GM12878 (cell line): ENCODE measurements around the gene FNTB. TPM values are rescaled to one million over a fixed set of nuclear protein-coding genes. Genes with fewer than 3 reads are reported as not detected.

Experiments
- ATAC-seq: fragments of 200-7000 bp; cut with Tn5 transposase; 3 replicates; pipeline ENCODE4 v1.9.1; 2020; ENCODE audit warnings: mild to moderate bottlenecking, moderate library complexity
- BruUV-seq: library from RNA; stranded (reverse); fragments of 400-500 nt; replicated peaks from 2 replicates; lab custom pipeline; 2021; lab: Mats Ljungman, UMichigan
- CTCF ChIA-PET: fragments of 300-600 bp; sonication (Branson Sonifier 250); formaldehyde crosslinking; extraction: SDS; loops from one replicate; lab custom pipeline; 2021; ENCODE audit warnings: inconsistent platforms; lab: Yijun Ruan, JAX
- POLR2A ChIA-PET: fragments of 350-600 bp; formaldehyde crosslinking; extraction: SDS; loops from one replicate; lab custom pipeline; 2021; ENCODE audit warnings: inconsistent platforms; lab: Charles Lee
- RAD21 ChIA-PET: fragments of 300-600 bp; sonication (Branson Sonifier 250); formaldehyde crosslinking; loops from one replicate; lab custom pipeline; 2023; ENCODE audit warnings: antibody characterized with exemption; ENCODE audit not compliant: unreplicated experiment; lab: Charles Lee
- SMC1A ChIA-PET: fragments of 300-600 bp; sonication (Branson Sonifier 250); formaldehyde crosslinking; loops from one replicate; lab custom pipeline; 2023; ENCODE audit not compliant: unreplicated experiment, uncharacterized antibody; lab: Charles Lee
- DNase-seq: peaks from one replicate; pipeline ENCODE4 v3.0.0-alpha.2; 2011; ENCODE audit warnings: low read depth, low spot score
- FAIRE-seq: peaks from 3 replicates; lab custom pipeline; 2011; peaks lifted over from hg19 to GRCh38; lab: Jason Lieb, UNC
- H2AFZ ChIP-seq: 2 replicates; pipeline ENCODE4 v1.6.0; 2011; ENCODE audit warnings: low read depth, low read length, control low read depth; ENCODE audit not compliant: control insufficient read depth
- H3K27ac ChIP-seq: 2 replicates; pipeline ENCODE4 v1.5.1; 2011; ENCODE audit warnings: control low read depth; ENCODE audit not compliant: control insufficient read depth, insufficient read depth
- H3K27me3 ChIP-seq, 2 experiments: replicated peaks in 1 of 2; 2 replicates each; pipeline versions ENCODE4 v1.6.0 to v1.6.1; 2011; ENCODE audit warnings: low read length in 1 of 2; ENCODE audit not compliant: control insufficient read depth in 2 of 2, insufficient read depth in 2 of 2
- H3K36me3 ChIP-seq, 2 experiments: 2 replicates each; pipeline ENCODE4 v1.5.1; 2011; ENCODE audit warnings: low read length in 1 of 2; ENCODE audit not compliant: control insufficient read depth in 2 of 2, insufficient read depth in 2 of 2
- H3K4me1 ChIP-seq: 2 replicates; pipeline ENCODE4 v1.6.1; 2011; ENCODE audit warnings: mild to moderate bottlenecking, low read length, moderate library complexity, mixed read lengths; ENCODE audit not compliant: control insufficient read depth, insufficient read depth
- H3K4me2 ChIP-seq: 2 replicates; pipeline ENCODE4 v1.6.0; 2011; ENCODE audit warnings: control low read depth; ENCODE audit not compliant: control insufficient read depth, insufficient read depth
- H3K4me3 ChIP-seq: fragments of 200-600 bp; sonication (generic); 2 replicates; pipeline ENCODE4 v1.5.1; 2016
- H3K79me2 ChIP-seq: 2 replicates; pipeline ENCODE4 v1.6.0; 2011; ENCODE audit warnings: low read length; ENCODE audit not compliant: control insufficient read depth, insufficient read depth
- H3K9ac ChIP-seq: 2 replicates; pipeline ENCODE4 v1.8.0; 2011; ENCODE audit warnings: low read length, control low read depth, mixed read lengths; ENCODE audit not compliant: control insufficient read depth, insufficient read depth
- H3K9me3 ChIP-seq: replicated peaks from 3 replicates; pipeline ENCODE4 v1.5.1; 2011; ENCODE audit warnings: mild to moderate bottlenecking, low read length; ENCODE audit not compliant: control insufficient read depth, insufficient read depth
- H4K20me1 ChIP-seq: 2 replicates; pipeline ENCODE4 v1.6.0; 2011; ENCODE audit not compliant: control insufficient read depth, insufficient read depth
- MTA3 ChIP-seq: IDR thresholded peaks from 2 replicates; pipeline ENCODE4 v1.6.1; 2012; ENCODE audit warnings: low read length, inconsistent platforms, borderline replicate concordance
- NR2C1 ChIP-seq: fragments of 450-650 bp; IDR thresholded peaks from 2 replicates; pipeline ENCODE4 v1.6.1; 2017; ENCODE audit warnings: antibody characterized with exemption, mild to moderate bottlenecking, moderate library complexity
- WGBS: methylation state at CpG from one replicate; pipeline ENCODE4 v1.1.6; 2016; ENCODE audit warnings: low lambda C conversion rate; ENCODE audit not compliant: insufficient replicate concordance, insufficient coverage; ENCODE audit errors: missing lambda C conversion rate; 5-methylcytosine and 5-hydroxymethylcytosine counted together
- in situ Hi-C: fragments of 300-500 bp; cut with MboI; formaldehyde crosslinking; loops from 9 replicates; pipeline ENCODE4 v1.14.3; 2018; ENCODE audit warnings: mixed read lengths
- intact Hi-C: fragments of 100-400 bp; cut with micrococcal nuclease; formaldehyde crosslinking; loops from one replicate; pipeline ENCODE4 v1.14.2; 2022; ENCODE audit not compliant: unreplicated experiment
- polyA plus RNA-seq, 11 experiments: library from polyadenylated mRNA; depleted of rRNA in 4 of 11; unstranded in 6 of 11; stranded (reverse) in 5 of 11; fragments of >200 nt; fragmentation: Nextera tagmentation in 4 of 11; fragmentation: Illumina TruSeq in 1 of 11; extraction: Ambion mirVana in 4 of 11; extraction: Trizol in 1 of 11; gene quantifications; 1 replicate in 1 of 11; 2 replicates in 10 of 11; pipeline versions ENCODE4 v1.2.1 to v1.2.3, GENCODE V29; 2011 to 2016; ENCODE audit warnings: inconsistent platforms in 2 of 11, missing spikeins in 2 of 11, low read depth in 1 of 11
- total RNA-seq, 4 experiments: library from RNA; depleted of rRNA in 3 of 4; stranded (reverse); fragments of >200 nt in 3 of 4; fragmentation: Illumina TruSeq in 1 of 4; extraction: Trizol in 1 of 4; gene quantifications; 2 replicates each; pipeline versions ENCODE4 v1.2.1 to v1.2.3, GENCODE V29; 2013 to 2021
- TF ChIP-seq, protein P1 (sequence below): IDR thresholded peaks from 2 replicates; pipeline ENCODE4 v1.6.1; 2012; ENCODE audit warnings: mild to moderate bottlenecking, low read depth, low read length
- TF ChIP-seq, protein P2 (sequence below): IDR thresholded peaks from 2 replicates; pipeline ENCODE4 v1.6.1; 2011; ENCODE audit warnings: borderline replicate concordance, low read depth, mild to moderate bottlenecking, moderate library complexity, low read length; ENCODE audit not compliant: insufficient read depth, poor library complexity, severe bottlenecking

Gene FNTB
- total and polyA plus RNA-seq, 10 of the 15 experiments (the other 5 are each of a cell fraction or from before 2014, with no cell fraction given) = 10.4 to 25.1 (median 16.7) TPM

DNA sequence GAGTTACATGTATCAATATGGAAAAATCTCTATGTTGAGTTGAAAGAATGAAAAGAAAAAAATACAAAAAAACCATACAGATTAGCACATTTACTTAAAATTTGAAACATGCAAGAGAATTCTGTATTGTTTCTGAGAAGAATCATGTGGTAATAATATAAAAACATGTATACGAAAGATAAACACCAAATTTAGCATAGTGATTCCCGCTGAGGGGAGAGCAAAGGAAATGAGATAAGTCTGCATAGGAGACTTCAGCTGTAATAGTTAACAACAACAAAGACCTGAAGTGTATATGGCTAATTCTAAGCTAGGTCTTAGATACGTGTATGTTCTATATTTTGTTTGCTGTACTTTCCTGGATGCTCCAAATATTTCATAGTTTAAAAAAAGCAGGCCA, 46.5 kb downstream of the FNTB start:
- H2AFZ ChIP-seq = no peak overlapping the region
- TF ChIP-seq NR2C1 (no peak), MTA3 (no peak)
- TF ChIP-seq, protein P1, sequence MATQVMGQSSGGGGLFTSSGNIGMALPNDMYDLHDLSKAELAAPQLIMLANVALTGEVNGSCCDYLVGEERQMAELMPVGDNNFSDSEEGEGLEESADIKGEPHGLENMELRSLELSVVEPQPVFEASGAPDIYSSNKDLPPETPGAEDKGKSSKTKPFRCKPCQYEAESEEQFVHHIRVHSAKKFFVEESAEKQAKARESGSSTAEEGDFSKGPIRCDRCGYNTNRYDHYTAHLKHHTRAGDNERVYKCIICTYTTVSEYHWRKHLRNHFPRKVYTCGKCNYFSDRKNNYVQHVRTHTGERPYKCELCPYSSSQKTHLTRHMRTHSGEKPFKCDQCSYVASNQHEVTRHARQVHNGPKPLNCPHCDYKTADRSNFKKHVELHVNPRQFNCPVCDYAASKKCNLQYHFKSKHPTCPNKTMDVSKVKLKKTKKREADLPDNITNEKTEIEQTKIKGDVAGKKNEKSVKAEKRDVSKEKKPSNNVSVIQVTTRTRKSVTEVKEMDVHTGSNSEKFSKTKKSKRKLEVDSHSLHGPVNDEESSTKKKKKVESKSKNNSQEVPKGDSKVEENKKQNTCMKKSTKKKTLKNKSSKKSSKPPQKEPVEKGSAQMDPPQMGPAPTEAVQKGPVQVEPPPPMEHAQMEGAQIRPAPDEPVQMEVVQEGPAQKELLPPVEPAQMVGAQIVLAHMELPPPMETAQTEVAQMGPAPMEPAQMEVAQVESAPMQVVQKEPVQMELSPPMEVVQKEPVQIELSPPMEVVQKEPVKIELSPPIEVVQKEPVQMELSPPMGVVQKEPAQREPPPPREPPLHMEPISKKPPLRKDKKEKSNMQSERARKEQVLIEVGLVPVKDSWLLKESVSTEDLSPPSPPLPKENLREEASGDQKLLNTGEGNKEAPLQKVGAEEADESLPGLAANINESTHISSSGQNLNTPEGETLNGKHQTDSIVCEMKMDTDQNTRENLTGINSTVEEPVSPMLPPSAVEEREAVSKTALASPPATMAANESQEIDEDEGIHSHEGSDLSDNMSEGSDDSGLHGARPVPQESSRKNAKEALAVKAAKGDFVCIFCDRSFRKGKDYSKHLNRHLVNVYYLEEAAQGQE = no peak
- TF ChIP-seq, protein P2, sequence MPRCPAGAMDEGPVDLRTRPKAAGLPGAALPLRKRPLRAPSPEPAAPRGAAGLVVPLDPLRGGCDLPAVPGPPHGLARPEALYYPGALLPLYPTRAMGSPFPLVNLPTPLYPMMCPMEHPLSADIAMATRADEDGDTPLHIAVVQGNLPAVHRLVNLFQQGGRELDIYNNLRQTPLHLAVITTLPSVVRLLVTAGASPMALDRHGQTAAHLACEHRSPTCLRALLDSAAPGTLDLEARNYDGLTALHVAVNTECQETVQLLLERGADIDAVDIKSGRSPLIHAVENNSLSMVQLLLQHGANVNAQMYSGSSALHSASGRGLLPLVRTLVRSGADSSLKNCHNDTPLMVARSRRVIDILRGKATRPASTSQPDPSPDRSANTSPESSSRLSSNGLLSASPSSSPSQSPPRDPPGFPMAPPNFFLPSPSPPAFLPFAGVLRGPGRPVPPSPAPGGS = no peak
- TF ChIP-seq, all 136 proteins: peak for 0
- 98% methylated on average over 3 of the region's 3 CpGs for WGBS
- ChIA-PET POLR2A (no interaction called here), CTCF (interaction anchor here (0.6 to 1.0 kb wide), 2 partner anchors 10 to 36 kb away, joined by 3 read pairs; no protein-coding TSS in a partner anchor), SMC1A (no interaction called here), RAD21 (interaction anchor here (0.6 kb wide), 1 partner anchor 728 kb away, joined by 3 read pairs; no protein-coding TSS in a partner anchor)
- peaks cover 1 to 39% of the 10 kb centered on the region in 2 experiments; a peak in 2 of 4 replicates for H3K36me3 ChIP-seq
- no TSS peak for BruUV-seq
- H3K79me2 ChIP-seq = no peaks in the 10 kb centered on the region
- H3K27ac ChIP-seq = no peak overlapping the region
- H3K4me1 ChIP-seq = no peaks in the 10 kb centered on the region
- H3K4me2 ChIP-seq = no peak overlapping the region
- DNase-seq (no peak), FAIRE-seq (no peak), ATAC-seq (no peak)
- no peaks in the 10 kb centered on the region for H3K9me3 ChIP-seq
- H3K27me3 ChIP-seq = no peaks in the 10 kb centered on the region
- in situ Hi-C loops = no loop called here
- intact Hi-C loops = no loop called here
- no peaks in the 10 kb centered on the region for H4K20me1 ChIP-seq
- H3K9ac ChIP-seq = no peak overlapping the region
- no peak overlapping the region for H3K4me3 ChIP-seq
